Right lung (tissue), 5 donors: Measurements from ENCODE around the gene RNF11. TPM values are rescaled to one million over a fixed set of nuclear protein-coding genes. Genes with fewer than 3 reads are reported as not detected.

Experiments used
- DNase-seq, 2 donors: peaks; one replicate each; pipeline ENCODE4 v3.0.0-alpha.2; 2013
- polyA plus RNA-seq, 5 donors: library from polyadenylated mRNA; unstranded; fragments of 120-200 nt; gene quantifications; one replicate each; pipeline versions ENCODE4 v1.2.1 to v1.2.3, GENCODE V29; 2013; ENCODE audit warnings: inconsistent platforms in 1 of 5, low replicate concordance in 1 of 5; ENCODE audit not compliant: insufficient read length in 5 of 5, insufficient read depth in 1 of 5

Gene RNF11
- polyA plus RNA-seq, 5 donors, result 93.0 to 113 (median 107) TPM

DNA sequence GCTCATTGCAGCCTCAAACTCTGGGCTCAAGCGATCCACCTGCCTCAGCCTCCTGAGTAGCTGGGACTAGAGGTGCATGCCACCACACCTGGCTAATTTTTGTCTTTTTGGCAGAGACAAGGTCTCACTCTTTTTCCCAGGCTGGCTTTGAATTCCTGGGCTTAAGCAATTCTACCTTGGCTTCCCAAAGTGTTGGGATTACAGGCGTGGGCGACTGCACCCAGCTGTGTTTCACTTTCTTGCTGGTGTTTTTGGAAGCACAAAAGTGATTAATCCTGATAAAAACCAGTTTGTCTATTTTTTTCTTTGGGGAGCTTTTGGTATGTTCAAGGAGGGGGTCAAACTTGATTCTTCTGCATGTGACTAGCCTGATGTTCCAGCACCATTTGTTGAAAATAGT lies 19.3 kb downstream of the RNF11 start:
- no peak for DNase-seq

DNA sequence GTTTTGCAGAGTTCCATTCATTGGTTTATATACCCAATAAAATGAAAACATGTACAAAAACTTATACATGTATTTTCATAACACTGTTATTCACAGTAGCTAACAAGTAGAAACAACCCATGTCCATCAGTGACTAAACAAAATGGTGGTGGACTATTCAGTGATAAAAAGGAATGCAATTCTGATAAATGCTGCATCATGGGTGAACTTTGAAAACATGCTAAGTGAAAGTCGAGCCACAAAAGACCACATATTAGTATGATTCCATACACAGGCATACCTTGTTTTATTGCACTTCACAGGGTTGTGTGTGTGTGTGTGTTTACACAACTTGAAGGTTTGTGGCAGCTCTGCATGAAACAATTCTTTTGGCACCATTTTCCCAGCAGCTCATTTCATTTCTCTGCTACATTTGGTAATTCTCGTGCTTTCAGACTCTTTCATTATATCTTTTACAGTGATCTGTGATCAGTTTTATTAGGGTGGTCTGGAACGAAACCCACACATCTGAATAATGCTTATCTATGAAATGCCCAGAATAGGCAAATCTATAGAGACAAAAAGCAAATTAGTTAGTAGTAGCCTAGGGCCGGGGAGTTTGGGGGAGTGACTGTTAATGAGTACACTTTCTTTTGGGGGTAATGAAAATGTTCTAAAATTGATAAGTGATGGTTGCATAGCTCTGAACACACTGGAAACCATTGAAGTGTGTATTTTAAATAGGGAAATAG lies 27.2 kb downstream of the RNF11 start:
- no peak for DNase-seq

DNA sequence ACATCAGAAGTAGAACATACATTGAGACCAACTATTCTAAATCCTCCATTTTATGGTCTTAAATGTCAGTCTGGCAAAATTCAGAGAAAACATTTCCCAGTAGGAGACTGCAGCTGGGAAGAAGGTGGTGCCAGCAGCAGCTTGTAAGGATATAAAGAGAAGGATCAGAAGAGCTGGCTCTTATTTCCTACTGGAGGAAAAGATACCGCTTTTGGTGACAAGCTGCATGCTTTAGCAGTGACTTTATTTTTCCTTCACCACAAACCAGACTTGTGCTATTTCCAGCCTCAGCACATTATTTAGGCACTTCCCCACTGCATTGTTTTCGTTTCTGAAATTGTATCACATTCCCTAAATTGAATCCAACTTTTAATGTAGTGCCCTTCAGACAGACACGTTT lies 28.4 kb downstream of the RNF11 start:
- peak in 1 of 2 donors; percentile 15 for DNase-seq

DNA sequence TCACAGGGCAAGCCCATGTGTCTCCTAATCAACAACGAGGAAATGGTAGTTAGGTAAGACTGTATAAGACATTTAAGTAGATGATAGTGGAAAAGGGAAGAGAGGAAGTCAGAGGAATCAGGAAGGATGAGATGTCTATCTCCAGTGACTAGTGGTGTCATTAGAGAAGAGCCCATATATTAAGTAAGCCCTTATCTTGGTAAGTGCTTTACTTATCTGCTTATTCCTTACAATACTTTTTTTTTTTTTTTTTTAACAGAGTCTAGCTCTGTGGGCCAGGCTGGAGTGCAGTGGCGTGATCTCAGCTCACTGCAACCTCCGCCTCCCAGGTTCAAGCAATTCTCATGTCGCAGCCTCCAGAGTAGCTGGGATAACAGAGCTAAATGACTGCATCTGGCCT lies 29.5 kb downstream of the RNF11 start:
- no peak for DNase-seq

DNA sequence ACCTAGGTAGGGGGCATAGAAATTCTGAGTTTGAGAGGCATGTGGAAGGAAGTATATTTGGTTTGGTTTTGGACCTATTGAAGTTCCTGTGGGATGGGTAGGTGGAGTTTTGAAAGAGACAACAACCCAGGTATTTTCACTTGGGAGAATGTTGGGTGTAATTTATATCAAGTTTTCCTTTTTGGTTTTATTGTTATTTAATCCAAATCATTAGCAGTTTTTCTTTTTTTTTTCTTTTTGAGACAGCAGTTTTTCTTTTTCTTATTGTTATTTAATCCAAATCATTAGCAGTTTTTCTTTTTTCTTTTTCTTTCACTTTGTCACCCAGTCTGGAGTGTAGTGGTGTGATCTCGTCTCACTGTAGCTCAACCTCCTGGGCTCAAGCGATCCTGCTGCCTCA lies 30.1 kb downstream of the RNF11 start:
- no peak for DNase-seq

DNA sequence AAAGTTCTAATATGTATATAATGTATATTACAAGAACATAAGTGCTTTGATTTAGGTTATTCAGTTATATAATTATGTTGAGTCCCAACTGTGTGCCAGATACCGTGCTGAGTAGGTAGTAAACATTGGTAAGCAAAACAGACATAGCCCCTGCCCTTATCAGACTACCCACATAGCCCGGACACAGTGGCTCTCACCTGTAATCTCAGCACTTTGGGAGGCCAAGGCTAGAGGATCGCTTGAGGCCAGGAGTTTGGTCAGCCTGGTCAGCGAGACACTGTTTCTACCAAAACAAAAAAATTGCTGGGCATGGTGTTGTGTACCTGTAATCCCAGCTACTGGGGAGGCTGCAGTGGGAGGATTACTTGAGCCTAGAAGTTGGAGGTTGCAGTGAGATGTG lies 30.7 kb downstream of the RNF11 start:
- no peak for DNase-seq

DNA sequence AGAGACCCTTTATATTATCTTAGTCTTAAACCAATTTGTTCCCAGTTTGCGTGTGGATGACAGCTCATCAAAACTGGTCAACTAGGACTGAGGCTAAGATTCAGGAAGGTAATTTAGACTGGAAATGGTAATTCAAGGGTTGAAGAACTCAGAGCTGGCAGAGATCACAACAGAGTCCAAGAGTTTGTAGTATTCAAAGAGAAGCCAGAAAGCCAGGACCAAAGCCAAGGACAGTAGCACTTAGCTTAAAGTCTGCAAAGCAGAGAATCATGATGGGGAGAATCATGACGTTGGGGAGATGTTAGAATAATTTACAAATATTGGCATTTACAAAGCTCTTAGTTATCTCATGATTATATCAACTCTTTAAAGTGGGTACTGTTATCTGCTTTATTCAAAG lies 32.6 kb downstream of the RNF11 start:
- no peak for DNase-seq

DNA sequence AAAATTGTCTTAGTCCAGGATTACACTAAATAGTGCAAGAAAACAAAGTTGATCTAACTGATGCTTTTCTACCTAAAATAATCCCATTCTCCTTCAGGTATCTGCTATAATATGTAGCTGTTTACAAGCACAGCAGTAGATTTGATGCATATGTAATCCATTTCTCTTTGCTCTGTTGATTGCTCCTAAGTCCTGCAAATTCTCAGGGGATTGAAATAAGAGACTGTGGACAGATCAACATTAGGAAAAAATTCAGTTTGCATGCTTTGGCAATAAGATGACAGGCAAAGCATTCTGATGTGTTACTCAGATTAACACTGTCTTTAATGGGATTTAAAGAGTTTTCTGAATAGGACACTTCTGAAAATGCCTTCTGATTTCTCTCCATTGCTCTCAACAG lies 34.7 kb downstream of the RNF11 start:
- no peak for DNase-seq

DNA sequence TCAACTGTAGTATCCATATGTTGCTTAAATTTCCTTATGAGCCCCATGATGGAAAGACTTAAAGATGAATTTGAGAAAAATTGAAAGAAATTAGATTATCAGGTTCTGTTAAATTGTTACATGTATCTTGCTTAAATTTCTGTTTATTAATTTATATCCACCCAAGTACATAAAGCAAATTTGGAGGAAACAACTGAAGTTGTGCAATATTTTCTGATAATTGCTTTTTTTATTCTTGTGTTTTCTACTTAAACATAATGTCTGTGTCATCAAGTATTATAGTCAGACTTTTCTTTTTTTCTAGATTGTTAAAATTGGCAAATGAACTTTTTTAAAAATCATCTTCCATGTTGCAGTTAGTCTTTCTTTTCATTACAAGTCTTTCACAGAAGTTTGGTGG lies 36.8 kb downstream of the RNF11 start:
- DNase-seq, result no peak

DNA sequence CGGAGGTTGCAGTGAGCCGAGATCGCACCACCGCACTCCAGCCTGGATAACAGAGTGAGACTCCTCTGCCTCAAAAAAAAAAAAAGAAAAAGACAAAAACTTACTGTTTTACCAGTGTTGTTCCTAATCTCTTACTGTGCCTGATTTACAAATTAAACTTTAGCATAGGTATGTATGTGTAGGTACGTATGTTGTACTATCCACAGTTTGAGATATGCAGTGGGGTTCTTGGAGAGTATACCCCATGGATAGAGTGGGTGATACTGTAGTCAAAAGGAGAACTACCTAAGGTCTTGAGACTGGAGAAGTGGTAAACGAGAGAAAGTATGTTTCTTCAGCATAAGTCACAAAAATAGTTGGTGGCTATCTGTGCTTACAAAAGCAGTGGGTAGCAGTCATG lies 38.6 kb downstream of the RNF11 start:
- no peak for DNase-seq

DNA sequence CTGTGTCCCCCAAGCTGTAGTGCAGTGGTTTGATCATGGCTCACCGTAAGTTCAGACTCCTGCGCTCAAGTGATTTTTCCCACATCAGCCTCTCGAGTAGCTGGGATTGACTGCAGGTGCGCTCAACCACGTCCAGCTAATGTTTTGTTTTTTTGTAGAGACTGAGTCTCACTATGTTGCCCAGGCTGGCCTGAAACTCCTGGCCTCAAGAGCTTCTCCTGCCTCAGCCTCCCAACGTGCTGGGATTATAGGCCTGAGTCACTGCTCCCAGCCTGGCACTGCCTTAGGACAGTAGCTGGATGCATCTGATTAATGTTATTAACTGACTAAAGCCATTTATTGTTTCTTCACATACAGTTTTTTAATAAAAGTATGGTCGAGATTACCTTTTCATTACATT lies 40.2 kb downstream of the RNF11 start:
- DNase-seq, result no peak

DNA sequence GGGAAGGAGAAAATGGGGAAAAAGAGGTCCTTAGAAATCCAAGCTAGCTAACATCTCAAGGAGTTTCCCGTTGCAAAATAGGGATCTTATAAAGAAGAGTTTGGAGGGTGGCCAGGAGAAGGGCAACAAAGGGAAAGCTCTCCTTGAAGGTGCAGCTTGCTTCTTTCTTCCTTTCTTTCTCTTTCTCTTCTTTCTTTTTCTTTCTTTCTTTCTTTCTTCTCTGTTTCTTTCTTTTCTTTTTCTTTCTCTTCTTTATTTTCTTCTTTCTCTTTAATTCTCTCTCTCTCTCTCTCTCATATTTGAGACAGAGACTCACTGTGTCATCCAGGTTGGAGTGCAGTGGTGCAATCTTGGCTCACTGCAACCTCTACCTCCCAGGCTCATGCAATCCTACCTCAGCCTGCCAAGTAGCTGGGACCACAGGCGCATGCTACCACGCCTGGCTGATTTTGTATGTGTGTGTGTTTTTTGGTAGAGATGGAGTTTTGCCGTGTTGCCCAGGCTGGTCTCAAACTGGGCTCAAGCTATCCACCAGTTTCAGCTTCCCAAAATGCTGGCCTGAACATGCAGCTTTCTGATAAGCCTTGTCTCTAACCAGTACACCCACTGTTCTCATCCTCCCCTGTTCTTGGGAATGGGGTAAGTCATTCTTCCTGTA lies 44.4 kb downstream of the RNF11 start:
- no peak for DNase-seq

DNA sequence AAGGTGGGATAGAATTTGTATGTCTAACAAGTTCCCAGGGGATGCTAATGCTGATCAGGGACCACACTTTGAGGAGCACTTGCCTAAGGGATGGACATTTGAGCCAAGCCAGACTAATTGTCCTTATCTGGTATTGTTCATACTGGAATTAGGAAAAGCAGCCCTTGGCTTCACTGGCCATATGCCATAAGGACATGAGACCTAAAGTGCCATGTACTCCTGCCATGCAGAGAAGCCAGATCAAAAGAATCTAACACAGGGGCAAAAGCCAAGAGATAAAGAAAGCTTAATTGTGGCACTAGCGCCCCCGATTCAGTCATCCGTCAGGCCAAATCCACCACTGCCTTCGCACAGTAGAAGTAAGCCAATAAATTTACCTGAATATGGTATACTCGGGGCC lies 45.7 kb downstream of the RNF11 start:
- no peak for DNase-seq

DNA sequence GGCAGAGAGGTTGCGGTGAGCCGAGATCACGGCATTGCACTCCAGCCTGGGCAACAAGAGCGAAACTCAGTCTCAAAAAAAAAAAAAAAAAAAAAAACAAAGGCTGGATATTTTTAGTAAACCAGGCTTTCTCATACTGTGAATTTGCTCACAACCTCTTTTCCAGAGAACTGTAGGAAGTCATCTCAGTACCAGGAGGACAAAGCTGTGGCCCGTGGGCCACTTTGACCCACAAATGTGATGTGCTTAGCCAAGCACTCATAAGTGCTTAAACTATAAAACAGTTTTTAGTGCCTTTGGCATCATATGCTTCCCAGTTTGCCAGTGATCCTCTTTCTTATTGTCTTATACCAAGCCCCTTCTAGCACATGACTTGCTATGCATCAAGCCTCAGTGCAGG lies 46.5 kb downstream of the RNF11 start:
- DNase-seq, result no peak

DNA sequence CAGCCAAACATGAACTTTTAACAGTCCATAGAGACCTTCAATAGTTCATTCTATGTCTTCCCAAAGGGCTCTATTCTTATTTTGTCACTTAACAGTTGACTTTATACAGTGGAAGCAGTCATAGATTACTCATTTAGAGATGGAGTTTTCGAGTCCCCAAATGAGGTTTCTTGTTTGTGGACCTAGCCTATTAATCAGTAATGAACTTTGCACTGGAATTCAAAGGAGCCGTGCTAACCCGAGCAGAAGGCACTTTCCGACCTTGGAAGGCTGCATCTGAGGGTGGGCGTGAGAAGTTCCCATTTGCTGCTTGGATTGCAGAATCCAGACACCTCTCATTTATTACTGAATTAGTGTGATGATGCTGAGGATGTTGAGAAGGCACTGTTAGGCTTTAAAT lies 47.9 kb downstream of the RNF11 start:
- no peak for DNase-seq

DNA sequence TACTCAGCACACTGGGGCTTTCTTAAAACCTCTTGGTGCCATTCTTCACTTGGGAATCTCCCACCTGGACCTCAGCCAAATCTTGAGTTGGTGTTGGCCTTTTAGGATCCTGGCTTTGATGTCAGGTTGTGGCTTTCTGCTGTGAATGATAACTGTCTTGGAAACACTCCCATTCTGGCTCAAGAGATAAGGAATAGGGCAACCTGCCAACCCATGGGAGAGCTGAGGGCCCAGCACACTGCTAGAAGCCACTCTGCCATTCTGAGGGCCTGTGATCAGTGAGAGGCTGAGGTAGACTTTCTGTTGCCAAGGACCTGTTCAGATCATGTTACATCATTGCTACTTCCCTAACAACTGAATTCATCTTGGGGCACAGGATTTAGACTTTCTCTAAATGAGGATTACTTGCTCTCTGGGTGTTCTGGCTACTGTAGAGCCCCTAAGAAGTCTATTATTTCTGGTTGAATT lies 48.4 kb downstream of the RNF11 start:
- peak; percentile 58 to 67 for DNase-seq

DNA sequence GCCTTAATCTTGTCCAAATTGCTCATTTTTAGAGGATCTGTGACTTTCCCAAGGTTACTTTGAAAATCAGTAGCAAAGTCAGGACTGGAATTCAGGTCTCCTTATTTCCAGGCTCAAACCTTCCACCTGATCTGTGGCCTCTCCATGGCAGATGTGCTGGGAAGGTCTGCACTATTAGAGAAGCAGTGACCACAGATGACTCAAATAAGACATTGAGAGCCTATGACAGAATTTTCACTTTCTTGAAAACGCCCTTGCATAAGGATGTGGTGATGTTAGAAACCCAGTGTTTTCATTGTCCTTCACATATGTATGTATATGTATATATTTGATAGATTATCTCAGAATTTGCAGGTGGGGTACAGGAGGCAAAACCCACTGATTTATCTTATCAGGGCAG lies 49.0 kb downstream of the RNF11 start:
- no peak for DNase-seq

DNA sequence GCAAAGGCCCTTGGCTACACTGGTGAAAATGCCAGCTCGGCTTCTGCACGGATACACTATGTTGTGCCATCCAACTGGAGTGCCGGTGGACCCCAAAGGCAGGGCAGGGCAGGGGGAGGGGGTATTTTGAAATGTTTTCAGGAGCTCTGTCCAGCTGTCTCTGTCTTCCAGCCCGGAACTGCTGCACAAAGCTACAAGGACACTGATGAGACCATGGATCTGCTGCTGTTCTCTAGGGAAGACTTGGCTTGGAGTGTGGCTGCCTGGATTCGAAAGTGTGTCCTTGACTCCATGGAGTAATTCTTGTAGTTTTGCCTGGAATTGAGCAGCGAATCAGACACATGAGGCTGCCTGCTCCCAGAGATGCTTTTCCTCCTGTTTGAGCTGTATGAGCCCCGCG lies 51.9 kb downstream of the RNF11 start:
- no peak for DNase-seq

DNA sequence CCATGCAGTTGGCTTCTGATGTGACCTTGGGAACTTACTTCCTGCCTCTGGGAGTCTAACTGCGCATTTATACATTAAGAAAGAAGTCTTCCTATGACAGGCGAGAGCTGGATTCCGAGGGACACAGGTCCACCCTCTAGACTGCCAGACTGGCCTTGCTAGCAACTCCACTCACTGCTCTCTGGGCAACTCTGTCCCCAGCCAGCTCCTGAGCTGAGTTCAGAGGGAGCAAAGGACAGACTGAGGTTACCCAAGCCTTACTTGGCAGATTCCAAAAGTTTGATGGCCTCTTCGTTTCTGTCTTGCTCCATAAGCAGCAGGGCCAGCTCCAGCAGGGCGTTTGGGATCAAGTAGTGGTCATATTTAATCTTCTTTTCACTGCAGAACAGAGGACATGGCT lies 52.5 kb downstream of the RNF11 start:
- no peak for DNase-seq

DNA sequence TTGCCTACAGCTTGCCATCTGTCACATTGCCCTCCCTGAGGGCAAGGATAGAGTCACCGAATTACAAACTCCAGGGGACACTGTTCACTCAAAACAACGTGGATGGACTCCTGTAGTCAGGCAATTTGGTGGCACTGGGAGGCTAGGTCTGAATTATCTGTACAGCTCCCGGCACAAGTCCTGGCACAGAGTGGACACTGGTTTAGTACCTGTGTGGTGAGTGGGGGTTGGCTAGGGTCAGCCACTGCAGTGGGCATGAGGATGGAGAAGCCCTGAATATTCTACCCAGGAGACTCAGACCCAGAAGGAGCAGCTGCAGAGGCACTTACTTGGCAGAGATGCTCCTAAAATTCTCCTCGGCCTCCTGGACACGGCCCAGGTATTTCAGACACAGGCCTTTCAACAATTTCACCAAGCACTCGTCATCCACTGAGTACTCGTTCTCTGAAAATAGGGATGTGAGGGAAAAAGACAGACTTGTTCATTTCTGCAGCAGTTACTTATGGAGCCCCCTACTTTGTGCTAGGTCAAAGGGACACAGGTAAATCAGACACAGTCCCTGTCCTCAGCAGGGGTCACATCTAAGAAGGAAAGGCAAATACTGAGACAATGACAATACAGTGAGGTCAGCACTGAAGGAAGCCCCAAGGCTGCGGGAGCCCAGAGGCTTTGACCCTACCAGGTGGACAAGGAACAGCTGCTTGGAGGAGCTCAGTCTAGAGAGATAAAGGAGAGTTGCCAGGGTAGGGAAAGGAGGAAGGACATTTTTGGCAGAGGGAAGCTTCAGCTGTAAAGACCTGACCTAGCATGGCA lies 53.8 kb downstream of the RNF11 start:
- DNase-seq, result no peak

DNA sequence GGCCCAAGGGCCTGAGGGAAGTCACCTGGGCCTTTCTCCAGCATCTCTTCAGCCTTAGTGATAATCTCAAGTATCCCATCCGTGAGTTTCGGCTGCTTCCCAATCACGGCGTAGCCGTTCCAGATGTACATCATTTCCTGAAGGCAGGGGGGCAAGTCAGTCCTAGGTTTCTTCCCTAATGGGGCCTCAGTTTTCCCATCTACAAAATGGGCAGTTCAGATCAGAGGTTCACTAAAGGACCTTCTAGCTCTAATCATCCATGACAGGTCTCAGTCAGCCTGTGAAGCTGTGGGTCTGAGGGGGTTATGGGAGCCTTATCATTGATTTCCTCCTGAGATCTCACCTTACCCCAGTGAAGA lies 54.4 kb downstream of the RNF11 start:
- no peak for DNase-seq

DNA sequence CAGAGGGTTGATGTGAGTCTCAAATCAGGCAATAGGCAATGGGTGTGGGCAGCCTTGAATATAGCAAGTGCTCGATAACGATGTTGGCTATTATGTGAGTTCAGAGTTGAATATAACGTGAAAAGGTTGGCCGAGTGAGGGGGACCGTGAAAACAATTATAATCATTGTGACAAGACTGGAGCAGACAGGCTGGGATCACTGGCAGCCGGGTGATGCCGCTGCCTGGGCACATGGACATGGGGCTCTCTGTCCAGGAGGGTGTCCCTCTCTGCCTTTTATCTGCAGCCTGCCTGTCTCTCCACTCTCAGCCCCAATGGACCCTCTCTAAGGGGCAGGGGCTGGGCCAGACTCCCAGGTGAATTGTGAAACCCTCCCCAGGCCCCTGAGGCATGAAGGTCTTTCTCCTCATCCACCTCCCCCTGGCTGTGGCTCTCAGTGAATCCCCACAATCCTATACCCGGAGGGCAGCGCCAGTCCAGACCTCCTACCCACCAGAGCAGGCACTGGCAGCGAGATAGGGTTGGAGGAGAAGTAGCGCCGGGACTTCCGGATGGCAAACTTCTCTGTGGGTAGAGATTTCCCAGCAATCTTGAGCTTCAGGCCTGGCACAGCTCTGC lies 57.9 kb downstream of the RNF11 start:
- no peak for DNase-seq
